DND-41 (cell line): ENCODE data around the gene UBAP1.

Experiments used
- ATAC-seq: fragments of 200-7000 bp; cut with Tn5 transposase; 3 replicates; pipeline ENCODE4 v1.9.1; 2021; ENCODE audit warnings: low read depth; ENCODE audit not compliant: insufficient read depth
- DNase-seq: peaks from one replicate; pipeline ENCODE4 v3.0.0-alpha.2; 2020
- H2AFZ ChIP-seq: 2 replicates; pipeline ENCODE4 v1.6.0; 2012; ENCODE audit warnings: low read depth, low read length
- H3K27ac ChIP-seq: 2 replicates; pipeline ENCODE4 v1.5.1; 2012; ENCODE audit warnings: low read length, inconsistent platforms
- H3K27me3 ChIP-seq: fragments of 200-600 bp; sonication (generic); 2 replicates; pipeline ENCODE4 v1.6.0; 2012; ENCODE audit warnings: low read length, mild to moderate bottlenecking, inconsistent platforms; ENCODE audit not compliant: insufficient read depth, poor library complexity
- H3K36me3 ChIP-seq: 2 replicates; pipeline ENCODE4 v1.5.1; 2012; ENCODE audit warnings: low read length, inconsistent platforms; ENCODE audit not compliant: insufficient read depth
- H3K4me1 ChIP-seq: 2 replicates; pipeline ENCODE4 v1.5.1; 2012; ENCODE audit warnings: mild to moderate bottlenecking, low read length; ENCODE audit not compliant: insufficient read depth
- H3K4me2 ChIP-seq: 2 replicates; pipeline ENCODE4 v1.6.0; 2012; ENCODE audit warnings: mild to moderate bottlenecking, moderate library complexity, low read length, inconsistent platforms; ENCODE audit not compliant: insufficient read depth
- H3K4me3 ChIP-seq, 2 experiments: fragments of 200-600 bp in 1 of 2; shearing (Covaris generic) in 1 of 2; 2 replicates each; pipeline ENCODE4 v1.5.1; 2012 to 2016; ENCODE audit warnings: inconsistent platforms in 2 of 2, low read length in 2 of 2, mild to moderate bottlenecking in 2 of 2, low read depth in 1 of 2, moderate library complexity in 1 of 2
- H3K79me2 ChIP-seq: 2 replicates; pipeline ENCODE4 v1.6.0; 2012; ENCODE audit warnings: low read length, inconsistent platforms; ENCODE audit not compliant: insufficient read depth
- H3K9ac ChIP-seq: 2 replicates; pipeline ENCODE4 v1.6.0; 2012; ENCODE audit warnings: low read depth, mild to moderate bottlenecking, inconsistent platforms, low read length, moderate library complexity
- H3K9me3 ChIP-seq: 2 replicates; pipeline ENCODE4 v1.5.1; 2012; ENCODE audit warnings: low read length, moderate library complexity, mild to moderate bottlenecking, inconsistent platforms; ENCODE audit not compliant: insufficient read depth, severe bottlenecking
- H4K20me1 ChIP-seq: 2 replicates; pipeline ENCODE4 v1.6.0; 2012; ENCODE audit warnings: low read length; ENCODE audit not compliant: insufficient read depth
- CTCF ChIP-seq: IDR thresholded peaks from 2 replicates; pipeline ENCODE4 v1.5.1; 2012; ENCODE audit warnings: borderline replicate concordance, low read length, moderate library complexity, mild to moderate bottlenecking; ENCODE audit not compliant: poor library complexity, severe bottlenecking; ENCODE audit errors: extremely low read depth
- EZH2 ChIP-seq: IDR thresholded peaks from 3 replicates; pipeline ENCODE4 v1.6.1; 2012; ENCODE audit warnings: borderline replicate concordance, low read depth, mild to moderate bottlenecking, moderate library complexity, low read length, inconsistent platforms; ENCODE audit not compliant: severe bottlenecking

UBAP1 gene

GRCh38 chr9:34203275-34203991 lies 24.6 kb downstream of the UBAP1 start:
- H3K79me2 ChIP-seq = peaks cover 81% of the 10 kb centered on the region
- 0 out of 2 replicates have a peak, but pooled peaks cover 5% of the 10 kb centered on the region for H3K36me3 ChIP-seq
- H3K27me3 ChIP-seq = no peaks in the 10 kb centered on the region
- H2AFZ ChIP-seq = no peak overlapping the region
- no peak overlapping the region for H3K4me2 ChIP-seq
- H3K4me1 ChIP-seq = no peaks in the 10 kb centered on the region
- H3K4me3 ChIP-seq = no peak overlapping the region
- no peak for DNase-seq
- no peak overlapping the region for H3K27ac ChIP-seq
- no peaks in the 10 kb centered on the region for H3K9me3 ChIP-seq
- ATAC-seq = no peak
- no peak for TF ChIP-seq CTCF
- H3K9ac ChIP-seq = no peak overlapping the region
- peaks cover 10% of the 10 kb centered on the region for H4K20me1 ChIP-seq

GRCh38 chr9:34203992-34204635 lies 25.3 kb downstream of the UBAP1 start:
- no peak overlapping the region for H2AFZ ChIP-seq
- H3K9ac ChIP-seq = no peak overlapping the region
- DNase-seq (no peak), ATAC-seq (no peak)
- H3K4me1 ChIP-seq = no peaks in the 10 kb centered on the region
- H3K9me3 ChIP-seq = no peaks in the 10 kb centered on the region
- no peak for TF ChIP-seq EZH2
- no peak for TF ChIP-seq CTCF
- no peaks in the 10 kb centered on the region for H3K27me3 ChIP-seq
- H3K79me2 ChIP-seq = peaks cover 76% of the 10 kb centered on the region
- no peak overlapping the region for H3K4me2 ChIP-seq
- H3K27ac ChIP-seq = no peak overlapping the region
- no peak overlapping the region for H3K4me3 ChIP-seq
- H3K36me3 ChIP-seq = 0 out of 2 replicates have a peak, but pooled peaks cover 5% of the 10 kb centered on the region
- H4K20me1 ChIP-seq = peaks cover 6% of the 10 kb centered on the region; the same call in 1 of the 2 replicates

- no peak overlapping the region for H3K4me3 ChIP-seq
- peaks cover 6% of the 10 kb centered on the region; the same call in 1 of the 2 replicates for H4K20me1 ChIP-seq
- H3K27ac ChIP-seq = no peak overlapping the region
- H3K4me2 ChIP-seq = no peak overlapping the region
- ATAC-seq = no peak
- no peak overlapping the region for H2AFZ ChIP-seq
- H3K36me3 ChIP-seq = 0 out of 2 replicates have a peak, but pooled peaks cover 5% of the 10 kb centered on the region
- TF ChIP-seq CTCF = no peak
- TF ChIP-seq EZH2 = no peak
- peaks cover 76% of the 10 kb centered on the region for H3K79me2 ChIP-seq
- no peak for DNase-seq
- H3K4me1 ChIP-seq = no peaks in the 10 kb centered on the region
- no peak overlapping the region for H3K9ac ChIP-seq
- no peaks in the 10 kb centered on the region for H3K9me3 ChIP-seq
- H3K27me3 ChIP-seq = no peaks in the 10 kb centered on the region
Measured at GRCh38 chr9:34205102-34205501, 26.3 kb downstream of the UBAP1 start.
